Muscle of arm (tissue), 12 donors: ENCODE measurements around the gene PCNT. TPM values are rescaled to one million over a fixed set of nuclear protein-coding genes. Genes with fewer than 3 reads are reported as not detected.
"Not testable (repeated sequence)": the region's sequence is repeated elsewhere in the genome, so short reads cannot be mapped to it uniquely, and the experiment has no call there.

Experiments used
- DNase-seq: peaks from one replicate; pipeline ENCODE4 v3.0.0-alpha.2; 2013
- polyA plus RNA-seq, 12 donors: library from polyadenylated mRNA; unstranded; fragments of 120-200 nt; gene quantifications; one replicate each; pipeline ENCODE4 v1.2.1, GENCODE V29; 2013; ENCODE audit not compliant: insufficient read length in 12 of 12

Gene PCNT
- polyA plus RNA-seq, 12 donors: 39.5 to 88.8 (median 59.5) TPM; not detected in 1

GRCh38 chr21:46304955-46305354, 19.0 kb upstream of the PCNT start:
- no peak for DNase-seq

- DNase-seq: no peak
These were observed 16.3 kb upstream of the PCNT start for GRCh38 chr21:46307625-46308024.

- DNase-seq: no peak
These were observed 15.5 kb upstream of the PCNT start for GRCh38 chr21:46308431-46308830.

- DNase-seq: not testable (repeated sequence)
These were observed 13.7 kb upstream of the PCNT start for GRCh38 chr21:46310260-46310659.

GRCh38 chr21:46311568-46311967, 12.4 kb upstream of the PCNT start:
- DNase-seq: no peak

GRCh38 chr21:46312949-46313348, 11.0 kb upstream of the PCNT start:
- no peak for DNase-seq

- DNase-seq: no peak
These were observed 9.4 kb upstream of the PCNT start for GRCh38 chr21:46314441-46315020.

GRCh38 chr21:46316708-46317324, 7.1 kb upstream of the PCNT start:
- no peak for DNase-seq

- no peak for DNase-seq
These were observed 6.1 kb upstream of the PCNT start for GRCh38 chr21:46317710-46318463.

- DNase-seq: no peak
These were observed 5.5 kb upstream of the PCNT start for GRCh38 chr21:46318464-46318845.

- DNase-seq: no peak
These were observed 4.8 kb upstream of the PCNT start for GRCh38 chr21:46319186-46319585.

- DNase-seq: no peak
These were observed 3.6 kb upstream of the PCNT start for GRCh38 chr21:46320331-46320801.

GRCh38 chr21:46322351-46323226, 1.4 kb upstream of the PCNT start:
- no peak for DNase-seq

- peak; percentile 23 for DNase-seq
These were observed 688 bp upstream of the PCNT start for GRCh38 chr21:46323227-46323709.

GRCh38 chr21:46324390-46325072, 575 bp downstream of the PCNT start:
- peak; percentile 84 for DNase-seq

GRCh38 chr21:46325073-46325912, 1.3 kb downstream of the PCNT start:
- DNase-seq: peak; percentile 21

- DNase-seq: no peak
These were observed 2.3 kb downstream of the PCNT start for GRCh38 chr21:46326110-46326703.

- DNase-seq: no peak
These were observed 3.8 kb downstream of the PCNT start for GRCh38 chr21:46327711-46328110.

- no peak for DNase-seq
These were observed 4.2 kb downstream of the PCNT start for GRCh38 chr21:46328151-46328550.

GRCh38 chr21:46329796-46330195, 5.8 kb downstream of the PCNT start:
- no peak for DNase-seq
